GM18511 (cell line): ENCODE measurements around the gene HIPK1.
"Not testable (repeated sequence)": the region's sequence is repeated elsewhere in the genome, so short reads cannot be mapped to it uniquely, and the experiment has no call there.

Experiments used
- ATAC-seq: cut with Tn5 transposase; IDR thresholded peaks from one replicate; pipeline ENCODE4 v1.9.1; 2021; ENCODE audit warnings: mild to moderate bottlenecking, moderate library complexity; ENCODE audit not compliant: unreplicated experiment

The HIPK1 gene

GRCh38 chr1:114008993-114009392, 79.9 kb downstream of the HIPK1 start:
- no peak for ATAC-seq

GRCh38 chr1:114009393-114009792, 80.3 kb downstream of the HIPK1 start:
- no peak for ATAC-seq

GRCh38 chr1:114010433-114011184, 81.5 kb downstream of the HIPK1 start:
- no peak for ATAC-seq

GRCh38 chr1:114011796-114012195, 82.7 kb downstream of the HIPK1 start:
- ATAC-seq: no peak

- no peak for ATAC-seq
Observed at GRCh38 chr1:114015075-114015474, 86.0 kb downstream of the HIPK1 start.

GRCh38 chr1:114019724-114020123, 90.6 kb downstream of the HIPK1 start:
- not testable (repeated sequence) for ATAC-seq

GRCh38 chr1:114021665-114022099, 92.6 kb downstream of the HIPK1 start:
- ATAC-seq: no peak

GRCh38 chr1:114022877-114023276, 93.8 kb downstream of the HIPK1 start:
- ATAC-seq: no peak

- ATAC-seq: no peak
Observed at GRCh38 chr1:114023377-114023776, 94.3 kb downstream of the HIPK1 start.

- no peak for ATAC-seq
Observed at GRCh38 chr1:114024049-114024448, 94.9 kb downstream of the HIPK1 start.

- no peak for ATAC-seq
Observed at GRCh38 chr1:114025609-114026401, 96.7 kb downstream of the HIPK1 start.

GRCh38 chr1:114026797-114027196, 97.7 kb downstream of the HIPK1 start:
- ATAC-seq: no peak
